Right ventricle myocardium superior (tissue), 1 donor: ENCODE results near the gene ARMC3. TPM values are rescaled to one million over a fixed set of nuclear protein-coding genes. Genes with fewer than 3 reads are reported as not detected.

Experiments
- total RNA-seq: library from RNA; stranded (reverse); fragmentation: NEBNext Ultra II Directional; extraction: Animal tissue kit (Norgen Biotek cat#: 25700); gene quantifications from one replicate; pipeline ENCODE4 v1.2.1, GENCODE V29; 2021
- donor health status: DM: no; HTN: yes; CAD: no; lungs with severe emphysema.

ARMC3 gene
- total RNA-seq, 1 donor from 2014 or later: not detected

Other genes with a start within 250 kb of the ARMC3 start
- 13.9 TPM for gene PIP4K2A, start 213.5 kb upstream of the ARMC3 start, total RNA-seq
- gene MSRB2, start 167.5 kb downstream of the ARMC3 start, total RNA-seq: 166 TPM